Endothelial cell of umbilical vein (primary cell): ENCODE results near the gene TRAPPC2L. TPM values are rescaled to one million over a fixed set of nuclear protein-coding genes. Genes with fewer than 3 reads are reported as not detected.

Experiments used
- BruUV-seq: library from RNA; stranded (reverse); fragments of 400-500 nt; replicated peaks from 2 replicates; lab custom pipeline; 2021; lab: Mats Ljungman, UMichigan
- CTCF ChIA-PET: fragments of 300-600, 350-600 bp; sonication (Branson Sonifier 250); formaldehyde crosslinking; loops from one replicate; lab custom pipeline; 2021; ENCODE audit warnings: antibody characterized with exemption, inconsistent platforms; lab: Charles Lee
- POLR2A ChIA-PET: fragments of 300-600, 350-600 bp; sonication (Branson Sonifier 250); formaldehyde crosslinking; loops from one replicate; lab custom pipeline; 2021; ENCODE audit warnings: antibody characterized with exemption, inconsistent platforms; lab: Charles Lee
- DNase-seq: peaks from one replicate; pipeline ENCODE4 v3.0.0-alpha.2; 2011; ENCODE audit warnings: low read depth, low spot score
- FAIRE-seq: peaks from 2 replicates; lab custom pipeline; 2011; peaks lifted over from hg19 to GRCh38; lab: Jason Lieb, UNC
- H2AFZ ChIP-seq: 2 replicates; pipeline ENCODE4 v1.6.0; 2012; ENCODE audit warnings: low read depth, low read length, control low read depth, inconsistent platforms
- H3K27ac ChIP-seq: 2 replicates; pipeline ENCODE4 v1.5.1; 2011; ENCODE audit warnings: low read depth, mild to moderate bottlenecking, control low read depth, low read length, moderate library complexity; ENCODE audit not compliant: insufficient read depth
- H3K27me3 ChIP-seq, 2 experiments: 2 replicates each; pipeline versions ENCODE4 v1.6.0 to v1.6.1; 2011; ENCODE audit warnings: low read length in 2 of 2, mixed read lengths in 1 of 2; ENCODE audit not compliant: control insufficient read depth in 2 of 2, insufficient read depth in 2 of 2
- H3K36me3 ChIP-seq, 2 experiments: 2 replicates in 1 of 2; 3 replicates in 1 of 2; pipeline ENCODE4 v1.5.1; 2011; ENCODE audit warnings: low read length in 2 of 2, mild to moderate bottlenecking in 1 of 2, moderate library complexity in 1 of 2; ENCODE audit not compliant: control insufficient read depth in 2 of 2, insufficient read depth in 2 of 2; ENCODE audit errors: extremely low read depth in 1 of 2
- H3K4me1 ChIP-seq: 3 replicates; pipeline ENCODE4 v1.5.1; 2011; ENCODE audit warnings: mild to moderate bottlenecking, low read length; ENCODE audit not compliant: control insufficient read depth, insufficient read depth; ENCODE audit errors: extremely low read depth
- H3K4me2 ChIP-seq: 2 replicates; pipeline ENCODE4 v1.6.1; 2011; ENCODE audit warnings: low read length, control low read depth, mixed read lengths; ENCODE audit not compliant: insufficient read depth
- H3K4me3 ChIP-seq, 3 experiments: fragments of 200-600 bp in 1 of 3; sonication (generic), shearing (Covaris generic) in 1 of 3; replicated peaks in 1 of 3; 2 replicates each; pipeline ENCODE4 v1.5.1; 2011 to 2016; ENCODE audit warnings: control low read depth in 3 of 3, low read length in 3 of 3, mild to moderate bottlenecking in 2 of 3, inconsistent platforms in 1 of 3, low read depth in 1 of 3, moderate library complexity in 1 of 3; ENCODE audit not compliant: insufficient read depth in 1 of 3
- H3K79me2 ChIP-seq: 2 replicates; pipeline ENCODE4 v1.6.0; 2012; ENCODE audit warnings: low read length, inconsistent platforms; ENCODE audit not compliant: control insufficient read depth, insufficient read depth
- H3K9ac ChIP-seq: replicated peaks from 2 replicates; pipeline ENCODE3; 2011; ENCODE audit warnings: low read length, control low read depth; ENCODE audit not compliant: insufficient read depth; ENCODE audit errors: extremely low read depth
- H3K9me1 ChIP-seq: replicated peaks from 3 replicates; pipeline ENCODE4 v1.6.0; 2011; ENCODE audit warnings: mild to moderate bottlenecking, low read length; ENCODE audit not compliant: control insufficient read depth, insufficient read depth; ENCODE audit errors: extremely low read depth
- H3K9me3 ChIP-seq: replicated peaks from 2 replicates; pipeline ENCODE4 v1.5.1; 2012; ENCODE audit warnings: low read length, inconsistent platforms; ENCODE audit not compliant: control insufficient read depth, insufficient read depth
- H4K20me1 ChIP-seq: replicated peaks from 2 replicates; pipeline ENCODE3; 2011; ENCODE audit warnings: mild to moderate bottlenecking, low read length; ENCODE audit not compliant: control insufficient read depth, insufficient read depth; ENCODE audit errors: extremely low read depth
- EZH2 ChIP-seq: IDR thresholded peaks from 2 replicates; pipeline ENCODE4 v1.6.1; 2012; ENCODE audit warnings: borderline replicate concordance, low read depth, mild to moderate bottlenecking, moderate library complexity, low read length, inconsistent platforms; ENCODE audit not compliant: severe bottlenecking
- FOS ChIP-seq: IDR thresholded peaks from 2 replicates; pipeline ENCODE4 v1.6.1; 2011; ENCODE audit warnings: mild to moderate bottlenecking, low read length, moderate library complexity, borderline replicate concordance; ENCODE audit not compliant: insufficient read depth
- GATA2 ChIP-seq: IDR thresholded peaks from 2 replicates; pipeline ENCODE4 v1.7.0; 2011; ENCODE audit warnings: low read depth, mild to moderate bottlenecking, moderate library complexity, mixed read lengths, low read length; ENCODE audit not compliant: insufficient read length, insufficient read depth
- JUN ChIP-seq: IDR thresholded peaks from 2 replicates; pipeline ENCODE4 v1.6.1; 2011; ENCODE audit warnings: borderline replicate concordance, low read depth; ENCODE audit not compliant: insufficient read length, insufficient read depth
- MYC ChIP-seq: IDR thresholded peaks from one replicate; pipeline ENCODE4 v1.6.1; 2011; ENCODE audit warnings: mild to moderate bottlenecking, low read depth, low read length
- POLR2A ChIP-seq: IDR thresholded peaks from 2 replicates; pipeline ENCODE4 v1.6.1; 2012; ENCODE audit warnings: low read depth, mild to moderate bottlenecking, control low read depth, low read length
- POLR2AphosphoS5 ChIP-seq: IDR thresholded peaks from 2 replicates; pipeline ENCODE4 v1.6.1; 2012; ENCODE audit warnings: low read depth, mild to moderate bottlenecking, control low read depth, low read length, moderate library complexity; ENCODE audit not compliant: insufficient read depth
- dilution Hi-C: fragments of 300-500 bp; cut with MboI; formaldehyde crosslinking; loops from one replicate; pipeline ENCODE4 v1.15.0; 2019; ENCODE audit warnings: low sequenced_read_pairs; ENCODE audit not compliant: extremely low pct_ligation_motif_present
- intact Hi-C: fragments of 100-400 bp; cut with micrococcal nuclease; formaldehyde crosslinking; loops from one replicate; pipeline ENCODE4 v1.10.0; 2022
- polyA plus RNA-seq, 4 experiments: library from polyadenylated mRNA; depleted of rRNA in 3 of 4; stranded (reverse) in 3 of 4; unstranded in 1 of 4; fragments of >200 nt; gene quantifications; 2 replicates each; pipeline versions ENCODE4 v1.2.1 to v1.2.3, GENCODE V29; 2011 to 2012; ENCODE audit warnings: missing spikeins in 1 of 4
- total RNA-seq: library from RNA; stranded (reverse); gene quantifications from 2 replicates; pipeline ENCODE4 v1.2.3, GENCODE V29; 2021
- TF ChIP-seq, protein P1 (sequence below), 2 donors: IDR thresholded peaks; 1 replicate in 1 of 2; 2 replicates in 1 of 2; pipeline ENCODE4 v1.5.1; 2011; ENCODE audit warnings: low read length in 2 of 2, mild to moderate bottlenecking in 2 of 2, moderate library complexity in 2 of 2, control low read depth in 1 of 2, inconsistent platforms in 1 of 2, low read depth in 1 of 2; ENCODE audit not compliant: insufficient read depth in 1 of 2; ENCODE audit errors: extremely low read depth in 1 of 2
- TF ChIP-seq, protein P2 (sequence below): IDR thresholded peaks from 2 replicates; pipeline ENCODE4 v1.6.1; 2011; ENCODE audit not compliant: insufficient read depth, insufficient read length

Gene TRAPPC2L
- total and polyA plus RNA-seq, 2 donors (not counting 3 experiments of a cell fraction or from before 2014, with no cell fraction given), result 61.9 to 131 TPM

DNA sequence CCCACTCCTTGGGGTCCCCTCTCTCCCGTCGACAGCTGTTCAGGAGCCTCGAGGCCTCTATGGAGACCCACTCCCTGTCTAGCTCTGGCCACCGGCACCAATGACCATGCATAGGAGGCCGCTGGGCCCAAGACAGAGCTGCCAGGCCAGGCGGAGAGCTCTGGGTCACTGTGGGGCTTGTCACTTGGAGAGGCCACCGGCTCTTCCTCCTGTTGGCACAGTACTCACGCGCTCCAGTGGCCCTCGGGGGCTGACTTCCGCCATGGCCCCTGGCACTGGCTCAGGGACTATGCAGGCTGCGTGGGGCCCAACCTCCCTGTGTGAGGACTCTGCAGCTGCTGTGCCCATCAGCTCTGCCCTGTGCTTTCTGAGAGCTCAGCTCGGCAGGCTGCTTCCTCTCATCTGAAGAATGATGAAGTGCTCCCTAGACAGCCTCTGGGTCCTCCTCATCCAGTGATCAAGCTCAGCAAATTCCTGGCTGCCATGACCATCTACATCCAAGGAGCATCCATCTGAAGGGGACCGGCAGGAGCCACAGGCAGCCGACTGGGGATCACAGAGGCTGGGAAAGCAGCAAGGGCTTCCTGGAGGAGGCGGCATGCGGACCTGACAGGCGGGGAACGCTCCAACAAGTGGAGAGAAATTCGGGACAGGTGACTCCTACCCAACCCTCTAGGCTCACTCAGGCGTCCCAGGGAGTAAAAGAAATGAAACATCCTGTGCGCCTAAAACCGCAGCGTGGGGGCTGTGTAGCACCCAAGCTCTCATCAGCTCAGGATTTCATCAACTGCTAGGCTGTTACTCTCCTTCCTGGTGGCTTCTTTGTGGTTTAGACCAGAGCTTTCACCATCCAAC is 17.0 kb upstream of the TRAPPC2L start:
- Histone ChIP-seq H3K27ac (no peak overlapping the region), H4K20me1 (no peaks in the 10 kb centered on the region), H2AFZ (no peak overlapping the region), H3K36me3 (peaks cover 0 to 12% of the 10 kb centered on the region in 2 experiments), H3K9me3 (no peaks in the 10 kb centered on the region), H3K9ac (no peak overlapping the region), H3K27me3 (no peaks in the 10 kb centered on the region), H3K4me1 (no peaks in the 10 kb centered on the region), H3K79me2 (no peaks in the 10 kb centered on the region), H3K4me3 (no peak overlapping the region), H3K4me2 (no peak overlapping the region), H3K9me1 (no peaks in the 10 kb centered on the region)
- DNase-seq (no peak), FAIRE-seq (no peak)
- intact Hi-C loops, result no loop called here
- ChIA-PET CTCF (interaction anchor here (0.9 to 1.3 kb wide), 2 partner anchors 9 to 17 kb away, joined by 3 read pairs; partner anchors contain the start of gene TRAPPC2L), POLR2A (no interaction called here)
- dilution Hi-C loops, result no loop called here
- TF ChIP-seq MYC (no peak), FOS (no peak), GATA2 (no peak), POLR2A (no peak), EZH2 (no peak), POLR2AphosphoS5 (no peak), JUN (no peak)
- TF ChIP-seq, protein P1, sequence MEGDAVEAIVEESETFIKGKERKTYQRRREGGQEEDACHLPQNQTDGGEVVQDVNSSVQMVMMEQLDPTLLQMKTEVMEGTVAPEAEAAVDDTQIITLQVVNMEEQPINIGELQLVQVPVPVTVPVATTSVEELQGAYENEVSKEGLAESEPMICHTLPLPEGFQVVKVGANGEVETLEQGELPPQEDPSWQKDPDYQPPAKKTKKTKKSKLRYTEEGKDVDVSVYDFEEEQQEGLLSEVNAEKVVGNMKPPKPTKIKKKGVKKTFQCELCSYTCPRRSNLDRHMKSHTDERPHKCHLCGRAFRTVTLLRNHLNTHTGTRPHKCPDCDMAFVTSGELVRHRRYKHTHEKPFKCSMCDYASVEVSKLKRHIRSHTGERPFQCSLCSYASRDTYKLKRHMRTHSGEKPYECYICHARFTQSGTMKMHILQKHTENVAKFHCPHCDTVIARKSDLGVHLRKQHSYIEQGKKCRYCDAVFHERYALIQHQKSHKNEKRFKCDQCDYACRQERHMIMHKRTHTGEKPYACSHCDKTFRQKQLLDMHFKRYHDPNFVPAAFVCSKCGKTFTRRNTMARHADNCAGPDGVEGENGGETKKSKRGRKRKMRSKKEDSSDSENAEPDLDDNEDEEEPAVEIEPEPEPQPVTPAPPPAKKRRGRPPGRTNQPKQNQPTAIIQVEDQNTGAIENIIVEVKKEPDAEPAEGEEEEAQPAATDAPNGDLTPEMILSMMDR (IDR thresholded peaks at IDR 0.05; ENCODE audit: extremely low read depth in 1 of 2, insufficient read depth in 1 of 2, low read depth in 1 of 2, low read length in 2 of 2), result no peak
- TF ChIP-seq, protein P2, sequence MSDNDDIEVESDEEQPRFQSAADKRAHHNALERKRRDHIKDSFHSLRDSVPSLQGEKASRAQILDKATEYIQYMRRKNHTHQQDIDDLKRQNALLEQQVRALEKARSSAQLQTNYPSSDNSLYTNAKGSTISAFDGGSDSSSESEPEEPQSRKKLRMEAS, result no peak
- no TSS peak for BruUV-seq
